ENCODE measurements around the gene ADK. TPM values are rescaled to one million over a fixed set of nuclear protein-coding genes. Genes with fewer than 3 reads are reported as not detected.

The ADK gene
- total RNA-seq, 3 donors from 2014 or later (not counting 1 experiment from before 2014, with no cell fraction given) = 13.4 to 16.1 (median 14.1) TPM

DNA sequence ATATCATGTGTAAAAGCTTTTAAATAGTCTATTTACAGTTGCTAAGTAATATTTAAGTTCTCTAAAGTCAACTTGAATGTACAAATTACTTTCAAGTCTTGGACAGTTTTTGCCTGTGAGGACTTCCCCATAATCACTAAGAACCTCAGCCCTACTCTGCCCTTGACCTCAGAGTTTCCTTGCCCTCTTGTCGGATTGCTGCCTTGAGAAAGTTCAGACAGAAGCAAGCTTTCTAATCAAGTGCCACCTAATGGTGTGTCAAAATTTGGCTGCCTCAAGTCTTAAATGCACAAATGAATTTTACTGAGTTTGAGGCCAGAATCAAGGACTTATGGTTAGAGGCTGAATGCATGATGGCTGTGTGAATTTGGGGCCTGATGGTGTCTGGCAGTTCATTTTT lies 587.0 kb downstream of the ADK start:
- H3K36me3 ChIP-seq (ENCODE audit: control insufficient read depth, insufficient read depth, low read length) = no peaks in the 10 kb centered on the region

DNA sequence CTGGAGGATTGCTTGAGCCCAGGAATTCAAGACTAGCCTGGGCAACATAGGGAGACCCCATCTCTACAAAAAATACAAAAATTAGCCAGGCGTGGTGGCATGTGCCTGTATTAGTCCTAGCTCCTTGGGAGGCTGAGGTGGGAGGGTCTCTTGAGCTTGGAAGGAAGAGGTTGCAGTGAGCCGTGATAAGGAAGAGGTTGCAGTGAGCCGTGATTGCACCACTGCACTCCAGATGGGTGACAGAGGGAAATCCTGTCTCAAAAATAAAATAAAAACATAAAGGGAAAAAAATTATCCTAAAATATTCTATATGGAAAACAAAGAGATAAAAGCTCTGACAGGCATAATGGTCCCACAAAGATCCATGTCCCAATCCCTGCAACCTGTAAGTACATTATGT lies 587.5 kb downstream of the ADK start:
- H3K4me1 ChIP-seq (ENCODE audit: control insufficient read depth, insufficient read depth, low read length) = peaks cover 31% of the 10 kb centered on the region
- TF ChIP-seq, protein P1, sequence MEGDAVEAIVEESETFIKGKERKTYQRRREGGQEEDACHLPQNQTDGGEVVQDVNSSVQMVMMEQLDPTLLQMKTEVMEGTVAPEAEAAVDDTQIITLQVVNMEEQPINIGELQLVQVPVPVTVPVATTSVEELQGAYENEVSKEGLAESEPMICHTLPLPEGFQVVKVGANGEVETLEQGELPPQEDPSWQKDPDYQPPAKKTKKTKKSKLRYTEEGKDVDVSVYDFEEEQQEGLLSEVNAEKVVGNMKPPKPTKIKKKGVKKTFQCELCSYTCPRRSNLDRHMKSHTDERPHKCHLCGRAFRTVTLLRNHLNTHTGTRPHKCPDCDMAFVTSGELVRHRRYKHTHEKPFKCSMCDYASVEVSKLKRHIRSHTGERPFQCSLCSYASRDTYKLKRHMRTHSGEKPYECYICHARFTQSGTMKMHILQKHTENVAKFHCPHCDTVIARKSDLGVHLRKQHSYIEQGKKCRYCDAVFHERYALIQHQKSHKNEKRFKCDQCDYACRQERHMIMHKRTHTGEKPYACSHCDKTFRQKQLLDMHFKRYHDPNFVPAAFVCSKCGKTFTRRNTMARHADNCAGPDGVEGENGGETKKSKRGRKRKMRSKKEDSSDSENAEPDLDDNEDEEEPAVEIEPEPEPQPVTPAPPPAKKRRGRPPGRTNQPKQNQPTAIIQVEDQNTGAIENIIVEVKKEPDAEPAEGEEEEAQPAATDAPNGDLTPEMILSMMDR (IDR thresholded peaks at IDR 0.05) = no peak
- ATAC-seq (peak in 2 of 3 donors; percentile 29 to 34), DNase-seq (no peak)
- no peaks in the 10 kb centered on the region for H3K9me3 ChIP-seq (ENCODE audit: control insufficient read depth, insufficient read depth, low read length)
- Mint-ChIP-seq H3K4me1 (peaks cover 30 to 33% of the 10 kb centered on the region in 2 donors), H3K36me3 (no peaks in the 10 kb centered on the region), H3K27me3 (ENCODE audit: low read depth in 2 of 2) (no peaks in the 10 kb centered on the region), H3K27ac (peak overlapping the region; percentile 92 to 95), H3K4me3 (peak overlapping the region; percentile 82), H3K9me3 (peaks cover 0 to 2% of the 10 kb centered on the region in 2 donors)
- H3K4me3 ChIP-seq (ENCODE audit: low read length) = no peak overlapping the region
- no CpG with 5 or more reads among the region's 3 CpGs for WGBS (ENCODE audit: insufficient coverage)
- intact Hi-C loops (cut with micrococcal nuclease) = loop anchor here (5.0 to 10.0 kb wide), 2 partner anchors 89 to 474 kb away; partner anchors contain the start of gene KAT6B
- H3K27ac ChIP-seq (ENCODE audit: low read length) = peak overlapping the region; percentile 88
- H3K27me3 ChIP-seq (ENCODE audit: control insufficient read depth, insufficient read depth, low read length) = no peaks in the 10 kb centered on the region
- H3K36me3 ChIP-seq (ENCODE audit: control insufficient read depth, insufficient read depth, low read length) = no peaks in the 10 kb centered on the region

More for the DNA sequence above, 587.0 kb downstream of the ADK start:
- H3K4me3 Mint-ChIP-seq = peak overlapping the region; percentile 82
- no peaks in the 10 kb centered on the region for H3K27me3 ChIP-seq (ENCODE audit: control insufficient read depth, insufficient read depth, low read length)
- intact Hi-C loops (cut with micrococcal nuclease) = loop anchor here (5.0 to 10.0 kb wide), 2 partner anchors 89 to 473 kb away; partner anchors contain the start of gene KAT6B
- TF ChIP-seq, protein P1 (IDR thresholded peaks at IDR 0.05) = no peak
- peaks cover 31% of the 10 kb centered on the region for H3K4me1 ChIP-seq (ENCODE audit: control insufficient read depth, insufficient read depth, low read length)
- H3K9me3 Mint-ChIP-seq = peaks cover 0 to 2% of the 10 kb centered on the region in 2 donors
- 9% methylated on average over 1 of the region's 1 CpG for WGBS (ENCODE audit: insufficient coverage)
- H3K4me3 ChIP-seq (ENCODE audit: low read length) = no peak overlapping the region
- H3K9me3 ChIP-seq (ENCODE audit: control insufficient read depth, insufficient read depth, low read length) = no peaks in the 10 kb centered on the region
- peak in 1 of 3 donors; percentile 39 for ATAC-seq
- H3K36me3 Mint-ChIP-seq = no peaks in the 10 kb centered on the region
- peak overlapping the region; percentile 92 to 95 for H3K27ac Mint-ChIP-seq
- peak in 1 of 2 donors; percentile 19 for DNase-seq
- peak overlapping the region; percentile 40 for H3K27ac ChIP-seq (ENCODE audit: low read length)
- no peaks in the 10 kb centered on the region for H3K27me3 Mint-ChIP-seq (ENCODE audit: low read depth in 2 of 2)
- H3K4me1 Mint-ChIP-seq = peaks cover 29 to 30% of the 10 kb centered on the region in 2 donors

DNA sequence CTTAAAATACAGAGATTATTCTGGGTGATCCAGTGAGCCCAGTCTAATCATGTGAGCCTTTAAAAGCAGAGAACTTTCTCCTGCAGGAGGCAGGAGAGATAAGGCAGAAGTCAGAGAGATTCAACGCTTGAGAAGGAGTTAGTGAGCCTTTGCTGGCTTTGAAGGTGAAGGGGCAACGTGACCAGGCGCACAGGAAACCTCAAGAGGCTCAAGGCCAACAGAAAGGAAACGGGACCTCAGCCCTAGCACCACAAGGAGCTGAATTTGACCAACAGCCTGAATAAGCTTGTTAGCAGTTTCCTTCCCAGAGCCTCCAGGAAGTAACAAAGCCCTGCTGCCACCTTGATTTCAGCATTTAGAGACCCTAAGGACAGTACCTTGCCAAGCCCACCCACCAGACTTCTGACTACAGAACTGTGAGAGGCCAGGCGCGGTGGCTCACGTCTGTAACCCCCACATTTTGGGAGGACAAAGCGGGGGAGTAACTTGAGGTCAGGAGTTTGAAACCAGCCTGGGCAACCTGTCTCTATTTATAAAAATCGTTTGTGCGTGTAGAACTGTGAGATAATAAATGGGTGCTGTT lies 588.1 kb downstream of the ADK start:
- peak overlapping the region; percentile 32 for H3K4me3 ChIP-seq (ENCODE audit: low read length)
- Mint-ChIP-seq H3K27me3 (ENCODE audit: low read depth in 2 of 2) (no peaks in the 10 kb centered on the region), H3K9me3 (no peaks in the 10 kb centered on the region), H3K4me3 (peak overlapping the region; percentile 82), H3K27ac (peak overlapping the region; percentile 92 to 95), H3K36me3 (no peaks in the 10 kb centered on the region), H3K4me1 (peaks cover 30 to 34% of the 10 kb centered on the region in 2 donors)
- H3K4me1 ChIP-seq (ENCODE audit: control insufficient read depth, insufficient read depth, low read length) = peaks cover 31% of the 10 kb centered on the region
- no peaks in the 10 kb centered on the region for H3K9me3 ChIP-seq (ENCODE audit: control insufficient read depth, insufficient read depth, low read length)
- peak overlapping the region; percentile 88 for H3K27ac ChIP-seq (ENCODE audit: low read length)
- WGBS (ENCODE audit: insufficient coverage) = 4% methylated on average over 10 of the region's 10 CpGs
- TF ChIP-seq, protein P1 (IDR thresholded peaks at IDR 0.05) = peak; percentile 30
- ATAC-seq (peak; percentile 77 to 85 (median 83)), DNase-seq (peak; percentile 29 to 62)
- intact Hi-C loops (cut with micrococcal nuclease) = loop anchor here (1.0 to 10.0 kb wide), 3 partner anchors 88 to 474 kb away; partner anchors contain the start of gene KAT6B
- no peaks in the 10 kb centered on the region for H3K27me3 ChIP-seq (ENCODE audit: control insufficient read depth, insufficient read depth, low read length)
- H3K36me3 ChIP-seq (ENCODE audit: control insufficient read depth, insufficient read depth, low read length) = no peaks in the 10 kb centered on the region
